Esophagus muscularis mucosa (tissue), 4 donors: Measurements from ENCODE around the gene ZNF197.

Experiments used
- EP300 ChIP-seq: sonication (generic); formaldehyde crosslinking; IDR thresholded peaks from one replicate; pipeline ENCODE4 v1.6.1; 2017; ENCODE audit warnings: antibody characterized with exemption
- POLR2A ChIP-seq: fragments of 450-650 bp; IDR thresholded peaks from one replicate; pipeline ENCODE4 v1.6.1; 2017; ENCODE audit warnings: antibody characterized with exemption, moderate library complexity, mild to moderate bottlenecking, low read depth
- TF ChIP-seq, protein P1 (sequence below), 3 experiments: fragments of 200-600 bp in 2 of 3; fragments of 450-650 bp in 1 of 3; sonication (generic) in 2 of 3; IDR thresholded peaks; one replicate each; pipeline ENCODE4 v1.5.1; 2017 to 2019; ENCODE audit warnings: antibody characterized with exemption in 3 of 3, mild to moderate bottlenecking in 2 of 3, moderate library complexity in 1 of 3

DNA sequence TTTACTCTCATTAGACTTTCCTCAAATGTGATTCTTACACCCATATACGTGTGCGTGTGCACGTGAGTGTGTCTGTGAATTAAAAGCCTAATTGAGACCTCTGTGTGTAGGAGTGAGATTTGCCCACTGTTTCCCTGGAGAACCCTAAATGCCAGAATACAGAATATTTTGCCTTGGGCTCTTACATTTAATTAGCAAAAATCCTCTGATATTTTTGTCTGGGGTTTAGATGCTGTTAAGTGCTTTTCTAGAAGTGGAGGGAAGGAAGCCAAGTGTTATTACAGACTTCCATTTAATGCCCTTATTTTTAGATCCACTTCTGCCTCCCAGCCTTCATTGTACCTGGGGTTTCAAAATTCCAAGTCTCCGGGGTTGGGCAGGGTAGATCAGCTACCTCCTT is 41.5 kb downstream of the ZNF197 start:
- TF ChIP-seq, protein P1, sequence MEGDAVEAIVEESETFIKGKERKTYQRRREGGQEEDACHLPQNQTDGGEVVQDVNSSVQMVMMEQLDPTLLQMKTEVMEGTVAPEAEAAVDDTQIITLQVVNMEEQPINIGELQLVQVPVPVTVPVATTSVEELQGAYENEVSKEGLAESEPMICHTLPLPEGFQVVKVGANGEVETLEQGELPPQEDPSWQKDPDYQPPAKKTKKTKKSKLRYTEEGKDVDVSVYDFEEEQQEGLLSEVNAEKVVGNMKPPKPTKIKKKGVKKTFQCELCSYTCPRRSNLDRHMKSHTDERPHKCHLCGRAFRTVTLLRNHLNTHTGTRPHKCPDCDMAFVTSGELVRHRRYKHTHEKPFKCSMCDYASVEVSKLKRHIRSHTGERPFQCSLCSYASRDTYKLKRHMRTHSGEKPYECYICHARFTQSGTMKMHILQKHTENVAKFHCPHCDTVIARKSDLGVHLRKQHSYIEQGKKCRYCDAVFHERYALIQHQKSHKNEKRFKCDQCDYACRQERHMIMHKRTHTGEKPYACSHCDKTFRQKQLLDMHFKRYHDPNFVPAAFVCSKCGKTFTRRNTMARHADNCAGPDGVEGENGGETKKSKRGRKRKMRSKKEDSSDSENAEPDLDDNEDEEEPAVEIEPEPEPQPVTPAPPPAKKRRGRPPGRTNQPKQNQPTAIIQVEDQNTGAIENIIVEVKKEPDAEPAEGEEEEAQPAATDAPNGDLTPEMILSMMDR (IDR thresholded peaks at IDR 0.05), result no peak
- no peak for TF ChIP-seq POLR2A
- no peak for TF ChIP-seq EP300
